ENCODE data around the gene EPHX1.

DNA sequence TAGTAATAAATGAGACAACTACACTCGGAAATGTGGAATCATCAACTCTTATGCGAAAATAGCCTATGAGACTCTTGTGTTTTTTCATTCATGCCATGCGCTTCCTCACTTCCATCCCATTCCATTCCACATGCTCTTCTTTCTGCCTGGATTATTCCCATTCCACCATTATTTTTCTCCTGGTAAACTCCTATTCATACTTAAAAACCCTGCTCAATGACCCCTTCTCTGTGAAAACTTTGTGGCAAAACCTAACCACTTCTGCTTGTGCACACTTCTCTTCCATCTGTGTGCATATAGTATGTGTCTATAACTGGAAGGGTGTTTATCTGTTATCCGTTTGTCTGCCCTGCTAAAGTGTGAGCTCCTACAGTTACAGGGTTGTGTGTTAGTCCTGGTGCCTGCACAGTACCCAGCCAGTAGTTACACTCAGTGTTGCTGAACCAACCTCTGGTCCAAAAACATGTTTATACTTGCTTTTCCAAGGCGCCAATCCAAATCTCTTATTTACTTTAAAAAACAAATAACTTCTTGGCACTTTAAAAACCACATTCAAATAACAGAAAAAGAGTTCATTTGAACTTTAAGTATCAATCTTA is 10.7 kb downstream of the EPHX1 start:
- TF ChIP-seq, protein P1, sequence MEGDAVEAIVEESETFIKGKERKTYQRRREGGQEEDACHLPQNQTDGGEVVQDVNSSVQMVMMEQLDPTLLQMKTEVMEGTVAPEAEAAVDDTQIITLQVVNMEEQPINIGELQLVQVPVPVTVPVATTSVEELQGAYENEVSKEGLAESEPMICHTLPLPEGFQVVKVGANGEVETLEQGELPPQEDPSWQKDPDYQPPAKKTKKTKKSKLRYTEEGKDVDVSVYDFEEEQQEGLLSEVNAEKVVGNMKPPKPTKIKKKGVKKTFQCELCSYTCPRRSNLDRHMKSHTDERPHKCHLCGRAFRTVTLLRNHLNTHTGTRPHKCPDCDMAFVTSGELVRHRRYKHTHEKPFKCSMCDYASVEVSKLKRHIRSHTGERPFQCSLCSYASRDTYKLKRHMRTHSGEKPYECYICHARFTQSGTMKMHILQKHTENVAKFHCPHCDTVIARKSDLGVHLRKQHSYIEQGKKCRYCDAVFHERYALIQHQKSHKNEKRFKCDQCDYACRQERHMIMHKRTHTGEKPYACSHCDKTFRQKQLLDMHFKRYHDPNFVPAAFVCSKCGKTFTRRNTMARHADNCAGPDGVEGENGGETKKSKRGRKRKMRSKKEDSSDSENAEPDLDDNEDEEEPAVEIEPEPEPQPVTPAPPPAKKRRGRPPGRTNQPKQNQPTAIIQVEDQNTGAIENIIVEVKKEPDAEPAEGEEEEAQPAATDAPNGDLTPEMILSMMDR (IDR thresholded peaks at IDR 0.05): no peak
- TF ChIP-seq POLR2A (IDR thresholded peaks at IDR 0.05) (no peak), EP300 (IDR thresholded peaks at IDR 0.05) (no peak), POLR2AphosphoS5 (IDR thresholded peaks at IDR 0.05) (no peak)

Data from upper lobe of left lung (tissue), 4 donors.